OCI-LY3 (cell line): ENCODE data around the gene FILIP1L.

Source experiments
- H2AFZ ChIP-seq: fragments of 200-600, 300-600 bp; shearing (Covaris generic); 2 replicates; pipeline ENCODE4 v1.6.0; 2014; ENCODE audit warnings: antibody characterized with exemption, low read depth, low read length
- H3K27ac ChIP-seq: fragments of 200-600, 300-600 bp; sonication (generic); 2 replicates; pipeline ENCODE4 v1.5.1; 2014; ENCODE audit warnings: mild to moderate bottlenecking, low read length, moderate library complexity, mixed read lengths
- H3K27me3 ChIP-seq: fragments of 200-600, 300-600 bp; sonication (generic); 2 replicates; pipeline ENCODE4 v1.6.1; 2014; ENCODE audit warnings: low read depth, low read length, mixed read lengths
- H3K36me3 ChIP-seq: fragments of 200-600, 300-600 bp; sonication (generic); replicated peaks from 2 replicates; pipeline ENCODE3; 2014; ENCODE audit warnings: low read depth, low read length, mixed read lengths
- H3K4me1 ChIP-seq: fragments of 300-600, 200-600 bp; sonication (generic); 2 replicates; pipeline ENCODE4 v1.6.1; 2014; ENCODE audit warnings: low read length, mixed read lengths
- H3K4me2 ChIP-seq: fragments of 200-600, 300-600 bp; sonication (generic); 2 replicates; pipeline ENCODE4 v1.6.1; 2014; ENCODE audit warnings: low read length, mixed read lengths
- H3K4me3 ChIP-seq: fragments of 300-600, 200-600 bp; sonication (generic); 2 replicates; pipeline ENCODE4 v1.5.1; 2014; ENCODE audit warnings: antibody characterized with exemption, mild to moderate bottlenecking, low read length, moderate library complexity
- H3K79me2 ChIP-seq: fragments of 300-600, 200-600 bp; shearing (Covaris generic); 2 replicates; pipeline ENCODE4 v1.6.1; 2014; ENCODE audit warnings: mild to moderate bottlenecking, low read length, mixed read lengths
- H3K9ac ChIP-seq: fragments of 300-600, 200-600 bp; shearing (Covaris generic); 2 replicates; pipeline ENCODE4 v1.6.0; 2014; ENCODE audit warnings: mild to moderate bottlenecking, low read length, moderate library complexity
- H3K9me3 ChIP-seq: fragments of 200-600, 300-600 bp; shearing (Covaris generic); 2 replicates; pipeline ENCODE4 v1.6.1; 2014; ENCODE audit warnings: low read length, mixed read lengths; ENCODE audit not compliant: insufficient read depth
- H4K20me1 ChIP-seq: fragments of 200-600, 300-600 bp; sonication (generic); 2 replicates; pipeline ENCODE4 v1.6.1; 2016; ENCODE audit warnings: low read length, mixed read lengths; ENCODE audit not compliant: insufficient read depth
- CTCF ChIP-seq: fragments of 200-600, 300-600 bp; sonication (generic); IDR thresholded peaks from 2 replicates; pipeline ENCODE4 v1.5.1; 2014; ENCODE audit warnings: antibody characterized with exemption, low read length, low read depth
- EZH2phosphoT487 ChIP-seq: fragments of 200-600 bp; shearing (Covaris generic); IDR thresholded peaks from 2 replicates; pipeline ENCODE4 v1.6.1; 2018; ENCODE audit warnings: antibody characterized with exemption, mixed run types, low read depth

Gene FILIP1L

DNA sequence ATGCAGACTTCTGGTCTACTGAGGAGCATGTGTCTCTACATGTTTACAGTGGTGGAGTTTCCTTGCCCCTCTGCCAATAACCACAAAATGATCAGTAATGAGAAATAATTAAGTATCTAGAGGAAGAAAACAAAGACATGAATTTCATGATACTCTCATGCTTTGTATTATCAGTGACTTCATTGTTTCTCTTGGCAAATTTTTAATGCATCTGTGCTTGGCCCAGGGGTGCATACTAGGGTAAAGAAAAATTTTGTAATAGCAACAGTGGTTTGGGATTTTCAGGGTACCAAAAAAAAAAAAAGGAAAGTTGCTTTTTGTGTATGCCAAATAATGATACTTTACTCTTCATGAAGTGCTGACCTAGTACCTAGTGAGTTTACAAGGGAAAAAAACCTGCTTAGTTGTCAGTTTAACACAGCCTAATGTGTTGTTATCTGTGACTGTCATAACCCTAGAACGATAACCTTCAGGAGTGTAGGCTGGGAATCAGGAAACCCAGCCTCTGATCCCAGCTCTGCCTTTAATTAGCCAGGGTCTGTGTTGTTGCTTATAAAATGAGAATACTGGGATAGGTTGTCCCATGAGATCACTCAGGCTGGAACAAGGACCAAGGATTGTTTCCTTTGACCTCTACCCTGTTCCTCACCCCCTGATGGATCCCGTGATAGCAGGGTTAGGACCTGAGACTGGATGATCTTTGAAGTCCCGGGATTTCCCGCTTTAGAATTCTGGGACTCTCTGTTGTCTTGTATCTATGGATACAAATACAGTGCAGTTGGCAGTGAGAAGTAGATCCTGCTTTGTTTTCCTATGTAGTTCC is 179.1 kb downstream of the FILIP1L start:
- H3K27ac ChIP-seq: no peak overlapping the region

DNA sequence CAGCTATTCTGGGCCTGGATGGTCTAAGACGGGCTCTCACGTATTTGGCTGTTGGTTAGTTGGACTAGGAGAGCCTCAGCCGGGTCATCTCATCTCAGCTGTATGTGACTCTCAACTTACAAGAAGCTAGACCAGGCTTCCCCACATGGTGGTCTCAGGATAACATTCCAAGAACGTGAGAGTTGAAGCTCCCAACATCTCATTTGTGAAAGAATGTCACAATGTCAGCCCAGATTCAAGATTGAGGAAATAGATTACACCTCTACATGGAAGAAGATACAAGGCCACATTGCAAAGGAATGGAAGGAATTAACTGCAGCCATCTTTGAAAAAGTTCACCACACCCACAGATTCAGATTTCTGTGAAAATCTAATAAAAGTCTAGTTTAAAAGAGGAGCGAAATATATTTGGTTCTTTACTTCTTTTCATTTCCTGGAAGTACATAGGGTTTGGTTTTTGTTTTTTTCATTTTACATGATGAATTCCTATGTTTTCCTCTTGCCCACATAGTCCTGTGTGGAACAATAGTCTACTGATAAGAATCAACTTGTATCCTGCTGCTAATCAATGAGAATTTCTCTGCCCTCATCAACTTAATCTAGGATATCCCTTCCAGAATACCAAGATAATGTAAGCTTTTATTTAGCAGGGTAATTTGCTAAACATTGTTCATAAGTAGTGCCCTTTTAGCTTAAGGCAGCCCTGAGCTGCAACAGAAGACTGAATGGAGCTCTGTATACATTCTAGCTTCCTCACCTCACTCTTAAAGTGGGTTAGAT is 180.1 kb downstream of the FILIP1L start:
- no peaks in the 10 kb centered on the region for H4K20me1 ChIP-seq
- H3K9me3 ChIP-seq: no peaks in the 10 kb centered on the region
- H3K4me2 ChIP-seq: no peak overlapping the region
- peaks cover 9% of the 10 kb centered on the region; the same call in 1 of the 2 replicates for H3K79me2 ChIP-seq
- no peak overlapping the region for H2AFZ ChIP-seq
- H3K36me3 ChIP-seq: peaks cover 5% of the 10 kb centered on the region
- H3K9ac ChIP-seq: no peak overlapping the region
- H3K4me1 ChIP-seq: peaks cover 22% of the 10 kb centered on the region
- TF ChIP-seq EZH2phosphoT487 (no peak), CTCF (no peak)
- no peak overlapping the region for H3K4me3 ChIP-seq
- H3K27ac ChIP-seq: no peak overlapping the region
- H3K27me3 ChIP-seq: no peaks in the 10 kb centered on the region

More for the DNA sequence above, 179.1 kb downstream of the FILIP1L start:
- Histone ChIP-seq H3K4me3 (no peak overlapping the region), H3K9me3 (no peaks in the 10 kb centered on the region), H3K27me3 (no peaks in the 10 kb centered on the region), H3K9ac (no peak overlapping the region), H3K36me3 (peaks cover 5% of the 10 kb centered on the region), H4K20me1 (no peaks in the 10 kb centered on the region), H3K4me2 (no peak overlapping the region), H3K4me1 (peaks cover 28% of the 10 kb centered on the region), H2AFZ (no peak overlapping the region), H3K79me2 (peaks cover 10% of the 10 kb centered on the region; the same call in 1 of the 2 replicates)
- TF ChIP-seq CTCF: no peak
- TF ChIP-seq EZH2phosphoT487: no peak

- Histone ChIP-seq H3K4me1 (no peaks in the 10 kb centered on the region), H3K9me3 (no peaks in the 10 kb centered on the region), H4K20me1 (no peaks in the 10 kb centered on the region), H3K27ac (no peak overlapping the region), H3K4me2 (no peak overlapping the region), H2AFZ (no peak overlapping the region), H3K79me2 (peaks cover 6% of the 10 kb centered on the region; the same call in 1 of the 2 replicates), H3K9ac (no peak overlapping the region), H3K36me3 (peaks cover 5% of the 10 kb centered on the region), H3K27me3 (no peaks in the 10 kb centered on the region), H3K4me3 (no peak overlapping the region)
- no peak for TF ChIP-seq EZH2phosphoT487
Measured at GRCh38 chr3:99931059-99931458, 183.2 kb downstream of the FILIP1L start.

- Histone ChIP-seq H3K27ac (no peak overlapping the region), H4K20me1 (no peaks in the 10 kb centered on the region), H3K36me3 (peaks cover 5% of the 10 kb centered on the region), H3K4me1 (no peaks in the 10 kb centered on the region), H2AFZ (no peak overlapping the region), H3K4me2 (no peak overlapping the region), H3K4me3 (no peak overlapping the region), H3K27me3 (no peaks in the 10 kb centered on the region), H3K9me3 (no peaks in the 10 kb centered on the region), H3K9ac (no peak overlapping the region), H3K79me2 (peaks cover 6% of the 10 kb centered on the region; the same call in 1 of the 2 replicates)
- TF ChIP-seq CTCF: no peak
- no peak for TF ChIP-seq EZH2phosphoT487
Measured at GRCh38 chr3:99929745-99930139, 184.6 kb downstream of the FILIP1L start.
